ENCODE measurements around the gene HEPACAM.

DNA sequence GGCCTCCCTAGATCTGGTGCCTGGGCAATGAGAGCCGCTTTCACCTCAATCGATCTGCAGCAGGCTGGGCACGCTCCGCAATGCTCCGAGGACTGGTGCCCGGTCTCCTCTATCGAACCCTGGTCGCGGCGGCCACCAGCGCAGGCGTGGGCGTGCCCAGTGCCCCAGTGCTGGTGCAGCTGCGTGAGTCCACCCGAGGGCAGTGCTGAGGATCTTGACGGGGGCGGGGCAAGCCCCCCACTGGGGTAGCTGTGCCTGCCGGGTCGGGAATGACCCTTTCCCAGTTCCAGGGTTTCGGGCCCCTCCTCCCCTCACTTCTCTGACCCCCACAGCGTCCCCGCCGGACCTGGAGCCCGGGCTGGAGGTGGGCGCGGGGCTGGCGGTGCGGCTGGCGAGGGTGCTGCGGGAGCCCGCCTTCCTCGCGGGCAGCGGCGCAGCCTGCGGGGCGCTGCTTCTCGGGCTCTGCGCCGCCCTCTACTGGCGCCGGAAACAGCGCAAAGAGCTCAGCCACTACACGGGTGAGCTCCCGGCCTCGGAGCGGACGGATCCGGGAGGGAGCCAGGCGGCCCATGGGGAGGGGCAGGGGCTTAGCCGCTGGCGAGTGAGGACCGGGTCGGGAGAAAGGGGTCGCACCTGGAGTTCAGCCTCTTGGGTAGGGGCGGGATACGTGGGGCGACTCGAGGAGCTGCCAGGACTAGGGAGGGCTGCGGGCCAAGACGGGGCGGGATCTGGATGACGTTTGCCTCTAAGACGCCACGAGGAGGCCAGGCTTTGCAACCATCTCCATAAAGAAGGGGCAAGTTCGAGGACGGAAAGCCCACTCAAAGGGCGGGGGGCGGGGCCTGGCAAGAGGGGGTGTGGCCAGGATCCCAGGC is 59.7 kb downstream of the HEPACAM start:
- TF ChIP-seq POLR2A (IDR thresholded peaks at IDR 0.05; ENCODE audit: extremely low read depth, insufficient read length) (no peak), MYC (IDR thresholded peaks at IDR 0.05; ENCODE audit: low read depth, low read length) (no peak)
- TF ChIP-seq, protein P1, sequence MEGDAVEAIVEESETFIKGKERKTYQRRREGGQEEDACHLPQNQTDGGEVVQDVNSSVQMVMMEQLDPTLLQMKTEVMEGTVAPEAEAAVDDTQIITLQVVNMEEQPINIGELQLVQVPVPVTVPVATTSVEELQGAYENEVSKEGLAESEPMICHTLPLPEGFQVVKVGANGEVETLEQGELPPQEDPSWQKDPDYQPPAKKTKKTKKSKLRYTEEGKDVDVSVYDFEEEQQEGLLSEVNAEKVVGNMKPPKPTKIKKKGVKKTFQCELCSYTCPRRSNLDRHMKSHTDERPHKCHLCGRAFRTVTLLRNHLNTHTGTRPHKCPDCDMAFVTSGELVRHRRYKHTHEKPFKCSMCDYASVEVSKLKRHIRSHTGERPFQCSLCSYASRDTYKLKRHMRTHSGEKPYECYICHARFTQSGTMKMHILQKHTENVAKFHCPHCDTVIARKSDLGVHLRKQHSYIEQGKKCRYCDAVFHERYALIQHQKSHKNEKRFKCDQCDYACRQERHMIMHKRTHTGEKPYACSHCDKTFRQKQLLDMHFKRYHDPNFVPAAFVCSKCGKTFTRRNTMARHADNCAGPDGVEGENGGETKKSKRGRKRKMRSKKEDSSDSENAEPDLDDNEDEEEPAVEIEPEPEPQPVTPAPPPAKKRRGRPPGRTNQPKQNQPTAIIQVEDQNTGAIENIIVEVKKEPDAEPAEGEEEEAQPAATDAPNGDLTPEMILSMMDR (IDR thresholded peaks at IDR 0.05; ENCODE audit: low read depth, low read length), result peak; percentile 69
- TF ChIP-seq, protein P2, sequence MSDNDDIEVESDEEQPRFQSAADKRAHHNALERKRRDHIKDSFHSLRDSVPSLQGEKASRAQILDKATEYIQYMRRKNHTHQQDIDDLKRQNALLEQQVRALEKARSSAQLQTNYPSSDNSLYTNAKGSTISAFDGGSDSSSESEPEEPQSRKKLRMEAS (IDR thresholded peaks at IDR 0.05; ENCODE audit: low read depth, low read length), result no peak
